ENCODE results near the gene ARFGEF3.
"Not testable (repeated sequence)": the region's sequence is repeated elsewhere in the genome, so short reads cannot be mapped to it uniquely, and the experiment has no call there.

ARFGEF3 gene

GRCh38 chr6:138272533-138273315, 111.0 kb downstream of the ARFGEF3 start:
- H3K9me3 ChIP-seq (ENCODE audit: low read depth, low read length): no peaks in the 10 kb centered on the region
- no peak overlapping the region for H3K4me3 ChIP-seq
- no peak overlapping the region for H3K27ac ChIP-seq
- TF ChIP-seq FOXP2 (optimal IDR thresholded peaks at IDR 0.05; ENCODE audit: control extremely low read depth, extremely low read length, insufficient read depth) (no peak), POLR2AphosphoS5 (IDR thresholded peaks at IDR 0.05; ENCODE audit: borderline replicate concordance, low read depth, low read length) (no peak), EZH2 (IDR thresholded peaks at IDR 0.05) (no peak)
- H3K9ac ChIP-seq (ENCODE audit: insufficient read length): no peak overlapping the region
- H3K36me3 ChIP-seq (ENCODE audit: insufficient read depth, low read length): no peaks in the 10 kb centered on the region
- no peak for DNase-seq (ENCODE audit: low read depth, low spot score)

- Histone ChIP-seq H3K4me3 (no peak overlapping the region), H3K27ac (no peak overlapping the region), H3K9ac (ENCODE audit: insufficient read length) (no peak overlapping the region), H3K36me3 (ENCODE audit: insufficient read depth, low read length) (no peaks in the 10 kb centered on the region), H3K9me3 (ENCODE audit: low read depth, low read length) (no peaks in the 10 kb centered on the region)
- DNase-seq (ENCODE audit: low read depth, low spot score): no peak
- TF ChIP-seq EZH2 (IDR thresholded peaks at IDR 0.05) (no peak), FOXP2 (optimal IDR thresholded peaks at IDR 0.05; ENCODE audit: control extremely low read depth, extremely low read length, insufficient read depth) (no peak), POLR2AphosphoS5 (IDR thresholded peaks at IDR 0.05; ENCODE audit: borderline replicate concordance, low read depth, low read length) (no peak)
Observed at GRCh38 chr6:138275976-138276375, 114.2 kb downstream of the ARFGEF3 start.

GRCh38 chr6:138277835-138278234, 116.1 kb downstream of the ARFGEF3 start:
- H3K27ac ChIP-seq: no peak overlapping the region
- H3K36me3 ChIP-seq (ENCODE audit: insufficient read depth, low read length): no peaks in the 10 kb centered on the region
- TF ChIP-seq FOXP2 (optimal IDR thresholded peaks at IDR 0.05; ENCODE audit: control extremely low read depth, extremely low read length, insufficient read depth): no peak
- no peak for TF ChIP-seq EZH2 (IDR thresholded peaks at IDR 0.05)
- TF ChIP-seq POLR2AphosphoS5 (IDR thresholded peaks at IDR 0.05; ENCODE audit: borderline replicate concordance, low read depth, low read length): no peak
- no peaks in the 10 kb centered on the region for H3K9me3 ChIP-seq (ENCODE audit: low read depth, low read length)
- H3K9ac ChIP-seq (ENCODE audit: insufficient read length): no peak overlapping the region
- no peak for DNase-seq (ENCODE audit: low read depth, low spot score)
- no peak overlapping the region for H3K4me3 ChIP-seq

GRCh38 chr6:138278326-138278725, 116.6 kb downstream of the ARFGEF3 start:
- no peak overlapping the region for H3K27ac ChIP-seq
- no peak overlapping the region for H3K4me3 ChIP-seq
- no peaks in the 10 kb centered on the region for H3K36me3 ChIP-seq (ENCODE audit: insufficient read depth, low read length)
- no peaks in the 10 kb centered on the region for H3K9me3 ChIP-seq (ENCODE audit: low read depth, low read length)
- H3K9ac ChIP-seq (ENCODE audit: insufficient read length): no peak overlapping the region
- TF ChIP-seq FOXP2 (optimal IDR thresholded peaks at IDR 0.05; ENCODE audit: control extremely low read depth, extremely low read length, insufficient read depth) (no peak), EZH2 (IDR thresholded peaks at IDR 0.05) (no peak), POLR2AphosphoS5 (IDR thresholded peaks at IDR 0.05; ENCODE audit: borderline replicate concordance, low read depth, low read length) (no peak)
- no peak for DNase-seq (ENCODE audit: low read depth, low spot score)

- DNase-seq (ENCODE audit: low read depth, low spot score): no peak
Observed at GRCh38 chr6:138285800-138286199, 124.1 kb downstream of the ARFGEF3 start.

GRCh38 chr6:138286698-138287097, 125.0 kb downstream of the ARFGEF3 start:
- Histone ChIP-seq H3K27ac (no peak overlapping the region), H3K4me3 (no peak overlapping the region), H3K36me3 (ENCODE audit: insufficient read depth, low read length) (no peaks in the 10 kb centered on the region), H3K9me3 (ENCODE audit: low read depth, low read length) (no peaks in the 10 kb centered on the region), H3K9ac (ENCODE audit: insufficient read length) (no peak overlapping the region)
- no peak for TF ChIP-seq POLR2AphosphoS5 (IDR thresholded peaks at IDR 0.05; ENCODE audit: borderline replicate concordance, low read depth, low read length)
- TF ChIP-seq FOXP2 (optimal IDR thresholded peaks at IDR 0.05; ENCODE audit: control extremely low read depth, extremely low read length, insufficient read depth): no peak
- no peak for TF ChIP-seq EZH2 (IDR thresholded peaks at IDR 0.05)
- DNase-seq (ENCODE audit: low read depth, low spot score): no peak

More at GRCh38 chr6:138285800-138286199, 124.1 kb downstream of the ARFGEF3 start:
- no peaks in the 10 kb centered on the region for H3K9me3 ChIP-seq (ENCODE audit: low read depth, low read length)
- no peak overlapping the region for H3K4me3 ChIP-seq
- TF ChIP-seq POLR2AphosphoS5 (IDR thresholded peaks at IDR 0.05; ENCODE audit: borderline replicate concordance, low read depth, low read length): no peak
- TF ChIP-seq EZH2 (IDR thresholded peaks at IDR 0.05): no peak
- H3K36me3 ChIP-seq (ENCODE audit: insufficient read depth, low read length): no peaks in the 10 kb centered on the region
- no peak overlapping the region for H3K27ac ChIP-seq
- no peak overlapping the region for H3K9ac ChIP-seq (ENCODE audit: insufficient read length)

- DNase-seq (ENCODE audit: low read depth, low spot score): no peak
- H3K36me3 ChIP-seq (ENCODE audit: insufficient read depth, low read length): no peaks in the 10 kb centered on the region
- H3K27ac ChIP-seq: no peak overlapping the region
- TF ChIP-seq POLR2AphosphoS5 (IDR thresholded peaks at IDR 0.05; ENCODE audit: borderline replicate concordance, low read depth, low read length) (no peak), FOXP2 (optimal IDR thresholded peaks at IDR 0.05; ENCODE audit: control extremely low read depth, extremely low read length, insufficient read depth) (no peak), EZH2 (IDR thresholded peaks at IDR 0.05) (no peak)
- no peak overlapping the region for H3K9ac ChIP-seq (ENCODE audit: insufficient read length)
- H3K9me3 ChIP-seq (ENCODE audit: low read depth, low read length): no peaks in the 10 kb centered on the region
- H3K4me3 ChIP-seq: no peak overlapping the region
Observed at GRCh38 chr6:138287144-138287955, 125.6 kb downstream of the ARFGEF3 start.

- DNase-seq (ENCODE audit: low read depth, low spot score); H3K9me3 ChIP-seq (ENCODE audit: low read depth, low read length); H3K9ac ChIP-seq (ENCODE audit: insufficient read length); H3K4me3 ChIP-seq; H3K36me3 ChIP-seq (ENCODE audit: insufficient read depth, low read length); H3K27ac ChIP-seq: not testable (repeated sequence)
Observed at GRCh38 chr6:138288428-138289085, 126.8 kb downstream of the ARFGEF3 start.
